CD8-positive, alpha-beta memory T cell (primary cell): ENCODE results near the gene LMTK3. TPM values are rescaled to one million over a fixed set of nuclear protein-coding genes. Genes with fewer than 3 reads are reported as not detected.
A peak's percentile ranks its signal among the peaks of the same experiment; 100 is the strongest.

Experiments used
- CTCF ChIA-PET: fragments of 350-600 bp; sonication (Branson Sonifier 250); formaldehyde crosslinking; loops from one replicate; lab custom pipeline; 2021; ENCODE audit warnings: antibody characterized with exemption; lab: Charles Lee
- POLR2A ChIA-PET: fragments of 350-600 bp; sonication (Branson Sonifier 250); formaldehyde crosslinking; loops from one replicate; lab custom pipeline; 2021; ENCODE audit warnings: antibody characterized with exemption; lab: Charles Lee
- DNase-seq, 5 donors: peaks; one replicate each; pipeline versions ENCODE4 v3.0.0 to v3.0.0-alpha.2; 2020 to 2022; ENCODE audit warnings: mixed read lengths in 1 of 5
- H3K27ac ChIP-seq: one replicate; pipeline ENCODE4 v1.7.0; 2013; ENCODE audit warnings: low read depth, mild to moderate bottlenecking, low read length, moderate library complexity
- H3K27me3 ChIP-seq: 2 replicates; pipeline ENCODE4 v1.7.0; 2013; ENCODE audit warnings: low read length, mild to moderate bottlenecking; ENCODE audit not compliant: insufficient read depth, poor library complexity, severe bottlenecking
- H3K36me3 ChIP-seq: 2 replicates; pipeline ENCODE4 v1.7.0; 2013; ENCODE audit warnings: mild to moderate bottlenecking, low read length, moderate library complexity; ENCODE audit not compliant: insufficient read depth
- H3K4me1 ChIP-seq: 2 replicates; pipeline ENCODE4 v1.7.0; 2013; ENCODE audit warnings: mild to moderate bottlenecking, low read length, moderate library complexity; ENCODE audit not compliant: insufficient read depth
- H3K4me3 ChIP-seq: 2 replicates; pipeline ENCODE4 v1.7.0; 2013; ENCODE audit warnings: mild to moderate bottlenecking, low read length
- H3K9me3 ChIP-seq: 2 replicates; pipeline ENCODE4 v1.7.0; 2013; ENCODE audit warnings: mild to moderate bottlenecking, low read length
- H3K27ac Mint-ChIP-seq, 8 donors: one replicate each; pipeline ENCODE4 v1.8.0; 2020 to 2021; ENCODE audit warnings: mixed read lengths in 8 of 8, mild to moderate bottlenecking in 6 of 8, inconsistent platforms in 3 of 8, moderate library complexity in 3 of 8
- H3K27me3 Mint-ChIP-seq, 2 donors: one replicate each; pipeline ENCODE4 v1.8.0; 2020 to 2021; ENCODE audit warnings: mixed read lengths in 2 of 2, mild to moderate bottlenecking in 1 of 2, moderate library complexity in 1 of 2
- H3K36me3 Mint-ChIP-seq, 3 donors: one replicate each; pipeline ENCODE4 v1.8.0; 2020 to 2021; ENCODE audit warnings: mixed read lengths in 3 of 3, inconsistent platforms in 1 of 3, mild to moderate bottlenecking in 1 of 3
- H3K4me1 Mint-ChIP-seq, 3 donors: one replicate each; pipeline ENCODE4 v1.8.0; 2020 to 2021; ENCODE audit warnings: mixed read lengths in 3 of 3, inconsistent platforms in 1 of 3, mild to moderate bottlenecking in 1 of 3
- H3K4me3 Mint-ChIP-seq, 7 donors: one replicate each; pipeline ENCODE4 v1.8.0; 2020 to 2021; ENCODE audit warnings: mixed read lengths in 7 of 7, mild to moderate bottlenecking in 6 of 7, moderate library complexity in 4 of 7, inconsistent platforms in 2 of 7
- H3K9me3 Mint-ChIP-seq, 5 donors: one replicate each; pipeline ENCODE4 v1.8.0; 2020 to 2022; ENCODE audit warnings: mixed read lengths in 5 of 5, mild to moderate bottlenecking in 3 of 5, moderate library complexity in 2 of 5, inconsistent platforms in 1 of 5
- polyA plus RNA-seq: library from polyadenylated mRNA; unstranded; fragments of 300-500 nt; fragmentation: Illumina TruSeq; gene quantifications from one replicate; pipeline ENCODE4 v1.2.3, GENCODE V29; 2021
- total RNA-seq, 2 experiments: library from RNA; stranded (reverse); gene quantifications; one replicate each; pipeline ENCODE4 v1.2.3, GENCODE V29; 2021

The LMTK3 gene
- total and polyA plus RNA-seq, 3 experiments from 2014 or later, result 4.6 to 4.7 TPM; not detected in 1

DNA sequence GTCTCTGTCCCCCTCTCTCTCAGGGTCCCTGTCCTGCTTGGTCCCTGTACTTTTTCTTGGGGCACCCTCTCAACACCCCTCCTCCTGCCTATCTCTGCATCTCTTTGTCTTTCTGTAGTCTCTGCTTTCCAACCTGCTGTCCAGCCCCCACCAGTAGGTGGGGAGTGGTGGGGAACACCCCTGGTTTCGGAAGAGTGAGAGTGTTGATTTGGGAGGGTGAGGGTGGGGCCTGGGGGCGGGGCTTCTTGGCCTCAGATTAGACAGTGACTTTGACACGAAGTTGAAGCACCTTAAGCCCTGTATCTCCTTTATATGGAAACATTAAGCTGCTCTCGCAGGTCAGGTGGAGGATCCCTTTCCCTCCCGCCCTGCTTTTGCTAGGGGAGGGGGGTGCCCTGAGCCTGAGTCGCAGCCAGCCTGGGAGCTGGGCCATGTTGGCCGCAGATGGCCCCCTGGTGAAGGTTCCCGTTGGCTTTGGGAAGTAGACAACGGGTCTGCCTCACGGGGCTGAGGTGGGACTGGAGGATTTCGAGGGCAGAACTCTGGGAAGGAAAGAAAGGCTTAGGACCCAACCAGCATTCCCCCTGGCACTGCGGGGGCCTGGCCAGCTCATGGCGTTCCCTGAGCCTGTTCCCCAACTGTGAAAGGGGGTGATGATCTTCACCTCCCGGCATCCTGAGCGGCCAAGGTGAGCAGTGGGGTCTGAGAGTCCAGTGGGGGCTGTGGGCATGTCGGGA is 56.3 kb downstream of the LMTK3 start, which contains the start of gene KCNJ14:
Gene KCNJ14, plus strand, starts transcription at position 404 of the 737 bp plus-strand sequence. CDS start 6,151 bp downstream, outside the sequence.
- CTCF ChIA-PET, result no interaction called here
- H3K4me1 ChIP-seq, result no peaks in the 10 kb centered on the region
- peaks cover 32% of the 10 kb centered on the region for H3K36me3 ChIP-seq
- Mint-ChIP-seq H3K4me1 (peaks cover 3 to 8% (median 7%) of the 10 kb centered on the region in 3 donors), H3K4me3 (no peak within 1 kb of the TSS), H3K36me3 (peaks cover 5 to 66% (median 11%) of the 10 kb centered on the region in 3 donors), H3K27me3 (no peaks in the 10 kb centered on the region), H3K9me3 (no peaks in the 10 kb centered on the region), H3K27ac (peak within 1 kb of the TSS in 2 of 8 donors; percentile 41 to 43)
- H3K27me3 ChIP-seq, result no peaks in the 10 kb centered on the region
- no peak within 1 kb of the TSS for H3K27ac ChIP-seq
- POLR2A ChIA-PET, result interaction anchor here (0.6 kb wide), 1 partner anchor 60 kb away, joined by 5 read pairs; no protein-coding TSS in a partner anchor
- no peak for DNase-seq
- H3K9me3 ChIP-seq, result no peaks in the 10 kb centered on the region
- H3K4me3 ChIP-seq, result no peak within 1 kb of the TSS

DNA sequence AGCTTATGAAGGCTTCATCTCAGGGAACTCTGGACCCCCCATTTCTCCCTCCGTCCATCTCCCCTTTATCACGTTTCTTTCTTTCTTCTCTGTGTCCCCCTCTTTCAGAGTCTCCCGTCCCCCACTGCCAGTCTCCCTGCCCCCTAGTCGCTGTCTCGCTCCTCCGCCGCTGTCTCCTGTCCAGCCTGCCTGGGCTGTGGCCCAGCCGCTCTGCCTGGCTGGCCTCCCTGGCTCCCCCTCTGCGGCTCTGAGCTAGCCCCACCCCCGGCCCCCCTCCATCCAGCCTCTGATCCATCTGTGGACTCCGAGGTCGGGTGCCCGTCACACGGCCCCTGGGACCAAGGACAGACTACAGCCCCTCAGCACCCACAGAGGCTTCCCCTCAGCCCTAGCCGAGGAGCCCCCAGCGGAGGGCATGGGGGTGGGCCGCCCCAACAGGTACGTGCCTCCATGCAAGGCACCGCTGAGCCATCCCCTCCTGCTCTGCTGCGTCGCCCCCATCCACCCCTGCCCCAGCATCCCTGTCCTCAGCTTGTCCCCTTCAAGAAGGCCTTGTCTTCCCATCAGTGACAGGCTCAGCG is 57.4 kb downstream of the LMTK3 start:
- Mint-ChIP-seq H3K4me3 (no peak overlapping the region), H3K27me3 (no peaks in the 10 kb centered on the region), H3K27ac (no peak overlapping the region), H3K36me3 (peaks cover 5 to 74% (median 12%) of the 10 kb centered on the region in 3 donors), H3K4me1 (peaks cover 3 to 10% (median 8%) of the 10 kb centered on the region in 3 donors), H3K9me3 (no peaks in the 10 kb centered on the region)
- Histone ChIP-seq H3K36me3 (peaks cover 36% of the 10 kb centered on the region), H3K27me3 (no peaks in the 10 kb centered on the region), H3K4me3 (no peak overlapping the region), H3K4me1 (no peaks in the 10 kb centered on the region), H3K9me3 (no peaks in the 10 kb centered on the region), H3K27ac (no peak overlapping the region)
- no peak for DNase-seq
- ChIA-PET POLR2A (interaction anchor here (0.7 kb wide), 1 partner anchor 8 kb away, joined by 5 read pairs; no protein-coding TSS in a partner anchor), CTCF (no interaction called here)

DNA sequence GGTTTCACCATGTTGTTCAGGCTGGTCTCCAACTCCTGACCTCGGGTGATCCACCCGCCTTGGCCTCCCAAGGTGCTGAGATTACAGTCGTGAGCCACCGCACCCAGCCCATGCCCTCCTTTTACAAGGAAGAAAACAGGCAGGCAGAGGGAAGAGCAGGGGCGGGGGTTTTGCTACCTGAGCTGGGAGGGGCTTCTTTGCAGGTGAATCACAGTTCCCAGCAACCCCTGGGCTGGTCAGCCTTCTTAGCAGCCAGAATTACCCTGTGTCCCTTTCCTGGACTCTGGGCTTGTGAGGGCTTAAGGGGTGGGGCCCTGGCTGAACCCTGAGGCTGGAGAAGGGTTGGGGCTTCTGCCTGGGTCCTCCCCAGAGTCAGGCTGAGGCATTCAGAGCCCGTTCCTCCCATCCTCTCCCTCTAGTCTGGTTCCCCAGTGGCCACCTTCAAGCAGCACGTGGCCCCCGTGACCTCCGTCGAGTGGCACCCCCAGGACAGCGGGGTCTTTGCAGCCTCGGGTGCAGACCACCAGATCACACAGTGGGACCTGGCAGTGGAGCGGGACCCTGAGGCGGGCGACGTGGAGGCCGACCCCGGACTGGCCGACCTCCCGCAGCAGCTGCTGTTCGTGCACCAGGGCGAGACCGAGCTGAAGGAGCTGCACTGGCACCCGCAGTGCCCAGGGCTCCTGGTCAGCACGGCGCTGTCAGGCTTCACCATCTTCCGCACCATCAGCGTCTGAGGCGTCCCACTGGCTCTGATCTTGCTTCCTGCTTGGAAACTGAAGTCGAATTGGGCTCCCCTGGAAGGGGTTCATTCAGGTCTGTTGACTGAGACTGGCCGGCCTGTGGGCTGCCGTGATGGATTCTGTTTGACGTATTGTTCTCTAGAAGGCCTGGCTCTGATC is 59.1 kb downstream of the LMTK3 start:
- Histone ChIP-seq H3K4me3 (no peak overlapping the region), H3K27ac (no peak overlapping the region), H3K27me3 (no peaks in the 10 kb centered on the region), H3K9me3 (no peaks in the 10 kb centered on the region), H3K4me1 (no peaks in the 10 kb centered on the region), H3K36me3 (peaks cover 50% of the 10 kb centered on the region)
- no peak for DNase-seq
- peak overlapping the region in 1 of 7 donors; percentile 16 for H3K4me3 Mint-ChIP-seq
- peaks cover 12 to 87% (median 19%) of the 10 kb centered on the region in 3 donors for H3K36me3 Mint-ChIP-seq
- no peaks in the 10 kb centered on the region for H3K27me3 Mint-ChIP-seq
- H3K4me1 Mint-ChIP-seq, result peaks cover 11 to 21% (median 20%) of the 10 kb centered on the region in 3 donors
- H3K9me3 Mint-ChIP-seq, result no peaks in the 10 kb centered on the region
- ChIA-PET CTCF (no interaction called here), POLR2A (no interaction called here)
- peak overlapping the region in 1 of 8 donors; percentile 47 for H3K27ac Mint-ChIP-seq

DNA sequence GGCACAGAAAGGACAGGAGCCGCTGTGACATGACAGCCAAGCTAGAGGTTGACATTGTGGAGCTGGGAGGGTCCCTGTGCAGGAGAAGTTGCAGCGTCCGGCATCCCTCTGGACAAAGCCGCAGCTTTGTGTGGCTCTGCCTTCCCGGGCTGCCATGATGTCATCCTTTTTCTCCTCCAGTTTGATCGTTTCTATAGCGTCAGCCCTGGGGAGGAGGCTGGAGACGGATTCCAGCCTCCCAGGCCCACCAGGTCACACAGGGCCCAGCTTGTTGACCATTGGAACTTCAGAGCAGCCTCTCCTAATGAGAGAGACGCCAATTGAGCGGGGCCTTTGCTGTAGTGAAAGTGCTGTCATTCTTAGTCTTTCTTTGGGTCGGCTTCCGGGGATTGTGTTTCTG is 60.0 kb downstream of the LMTK3 start:
- no peak for DNase-seq
- Mint-ChIP-seq H3K4me3 (no peak overlapping the region), H3K27me3 (no peaks in the 10 kb centered on the region), H3K27ac (no peak overlapping the region), H3K36me3 (peaks cover 15 to 86% (median 19%) of the 10 kb centered on the region in 3 donors), H3K9me3 (no peaks in the 10 kb centered on the region), H3K4me1 (peaks cover 11 to 25% (median 23%) of the 10 kb centered on the region in 3 donors)
- Histone ChIP-seq H3K27ac (no peak overlapping the region), H3K4me1 (peaks cover under 1% of the 10 kb centered on the region), H3K9me3 (no peaks in the 10 kb centered on the region), H3K36me3 (peaks cover 50% of the 10 kb centered on the region), H3K4me3 (no peak overlapping the region), H3K27me3 (no peaks in the 10 kb centered on the region)
- ChIA-PET CTCF (interaction anchor here (1.1 kb wide), 1 partner anchor 38 kb away, joined by 4 read pairs; no protein-coding TSS in a partner anchor), POLR2A (no interaction called here)

DNA sequence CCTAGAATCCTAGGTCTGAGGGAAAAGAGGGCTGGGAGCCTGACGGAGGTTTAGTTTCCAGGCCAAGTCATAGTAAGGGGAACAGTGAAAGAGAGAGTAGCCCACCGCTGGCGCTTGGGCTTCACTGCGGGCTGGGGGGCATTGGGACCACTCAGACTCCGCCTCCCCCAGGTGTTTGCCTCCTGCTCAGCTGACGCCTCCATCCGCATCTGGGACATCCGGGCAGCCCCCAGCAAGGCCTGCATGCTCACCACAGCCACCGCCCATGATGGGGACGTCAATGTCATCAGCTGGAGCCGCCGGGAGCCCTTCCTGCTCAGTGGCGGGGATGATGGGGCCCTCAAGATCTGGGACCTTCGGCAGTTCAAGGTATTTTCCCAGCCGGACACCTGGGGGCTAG is 60.8 kb downstream of the LMTK3 start:
- H3K9me3 Mint-ChIP-seq, result no peaks in the 10 kb centered on the region
- H3K27ac Mint-ChIP-seq, result no peak overlapping the region
- DNase-seq, result no peak
- Histone ChIP-seq H3K9me3 (no peaks in the 10 kb centered on the region), H3K4me3 (no peak overlapping the region), H3K27me3 (no peaks in the 10 kb centered on the region), H3K4me1 (peaks cover 5% of the 10 kb centered on the region), H3K36me3 (peaks cover 50% of the 10 kb centered on the region), H3K27ac (no peak overlapping the region)
- no peaks in the 10 kb centered on the region for H3K27me3 Mint-ChIP-seq
- POLR2A ChIA-PET, result no interaction called here
- H3K36me3 Mint-ChIP-seq, result peaks cover 15 to 88% (median 19%) of the 10 kb centered on the region in 3 donors
- peaks cover 13 to 33% (median 31%) of the 10 kb centered on the region in 3 donors for H3K4me1 Mint-ChIP-seq
- CTCF ChIA-PET, result interaction anchor here (1.1 kb wide), 1 partner anchor 39 kb away, joined by 4 read pairs; no protein-coding TSS in a partner anchor
- H3K4me3 Mint-ChIP-seq, result no peak overlapping the region

GRCh38 chr19:48450441-48450840 is 61.2 kb downstream of the LMTK3 start:
- Histone ChIP-seq H3K9me3 (no peaks in the 10 kb centered on the region), H3K27me3 (no peaks in the 10 kb centered on the region), H3K4me3 (no peak overlapping the region), H3K27ac (no peak overlapping the region), H3K4me1 (peaks cover 5% of the 10 kb centered on the region), H3K36me3 (peaks cover 50% of the 10 kb centered on the region)
- peaks cover 17 to 37% (median 35%) of the 10 kb centered on the region in 3 donors for H3K4me1 Mint-ChIP-seq
- POLR2A ChIA-PET, result no interaction called here
- H3K27me3 Mint-ChIP-seq, result peaks cover 0 to 2% of the 10 kb centered on the region in 2 donors
- CTCF ChIA-PET, result interaction anchor here (1.1 kb wide), 1 partner anchor 39 kb away, joined by 4 read pairs; no protein-coding TSS in a partner anchor
- H3K9me3 Mint-ChIP-seq, result no peaks in the 10 kb centered on the region
- no peak overlapping the region for H3K4me3 Mint-ChIP-seq
- peaks cover 15 to 89% (median 19%) of the 10 kb centered on the region in 3 donors for H3K36me3 Mint-ChIP-seq
- no peak overlapping the region for H3K27ac Mint-ChIP-seq
- no peak for DNase-seq

GRCh38 chr19:48448563-48448962 is 63.1 kb downstream of the LMTK3 start:
- Mint-ChIP-seq H3K27me3 (peaks cover 6 to 8% of the 10 kb centered on the region in 2 donors), H3K4me3 (no peak overlapping the region), H3K4me1 (peaks cover 28 to 44% (median 41%) of the 10 kb centered on the region in 3 donors), H3K9me3 (peaks cover 0 to 1% (median 0%) of the 10 kb centered on the region in 5 donors), H3K27ac (no peak overlapping the region), H3K36me3 (peaks cover 9 to 76% (median 13%) of the 10 kb centered on the region in 3 donors)
- H3K27me3 ChIP-seq, result peaks cover 5% of the 10 kb centered on the region
- no peak overlapping the region for H3K4me3 ChIP-seq
- DNase-seq, result no peak
- ChIA-PET POLR2A (no interaction called here), CTCF (no interaction called here)
- no peak overlapping the region for H3K27ac ChIP-seq
- H3K36me3 ChIP-seq, result peaks cover 46% of the 10 kb centered on the region
- H3K9me3 ChIP-seq, result no peaks in the 10 kb centered on the region
- peaks cover 19% of the 10 kb centered on the region for H3K4me1 ChIP-seq
